ENCODE data around the gene PPP1R2C.

GRCh38 chrX:42778096-42778495, at the start of gene PPP1R2C:
- TF ChIP-seq CTCF (IDR thresholded peaks at IDR 0.05): no peak
- no peak for TF ChIP-seq REST (IDR thresholded peaks at IDR 0.05; ENCODE audit: insufficient read depth in 1 of 2, low read depth in 2 of 2, low read length in 1 of 2)

Measured in Panc1 (cell line).